ENCODE results near the gene ST7. TPM values are rescaled to one million over a fixed set of nuclear protein-coding genes. Genes with fewer than 3 reads are reported as not detected.

ST7 gene
- total and polyA plus RNA-seq, 2 of the 8 experiments (the other 6 are each of a cell fraction or from before 2014, with no cell fraction given): 16.3 to 18.0 TPM

DNA sequence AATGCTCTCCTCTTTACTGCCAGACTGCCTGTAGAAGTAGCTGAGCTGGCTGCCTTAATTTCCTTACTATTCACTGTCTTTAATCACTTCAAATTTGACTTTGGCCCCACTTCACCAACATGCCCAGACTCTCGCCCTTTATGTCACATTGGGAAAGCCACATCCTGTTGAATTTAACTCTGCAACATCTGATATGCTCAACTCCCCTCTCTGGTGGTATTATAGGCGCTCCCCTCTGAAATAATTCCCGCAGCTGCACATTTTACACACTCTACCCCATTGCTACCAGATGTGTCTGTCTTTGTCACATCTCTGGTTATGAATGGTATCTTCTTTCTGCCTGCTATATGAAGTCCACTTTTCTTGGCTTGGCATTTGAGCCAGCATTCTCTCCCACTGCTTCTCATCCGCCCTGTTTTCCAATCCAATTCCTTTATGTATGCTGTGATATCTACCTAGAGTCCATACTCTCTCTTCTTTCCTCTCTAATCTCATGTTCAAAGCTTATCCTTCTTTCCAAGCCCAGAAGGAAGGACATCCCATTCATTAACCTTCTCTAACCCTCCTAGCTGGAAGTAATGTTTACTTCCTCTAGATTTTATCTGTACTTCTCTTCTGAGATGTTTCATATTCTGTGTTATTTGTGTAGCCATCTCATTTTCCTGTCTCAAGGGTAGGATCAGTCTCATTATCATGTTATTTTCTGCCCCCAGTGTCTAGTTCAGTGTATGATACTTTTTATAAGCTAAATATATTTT lies 134.5 kb downstream of the ST7 start:
- Histone ChIP-seq H4K20me1 (replicated peaks in 1 of 2; ENCODE audit: control insufficient read depth in 1 of 2, insufficient read depth in 2 of 2, low read length in 2 of 2) (peaks cover 0 to 1% of the 10 kb centered on the region in 2 experiments), H3K36me3 (ENCODE audit: control insufficient read depth in 2 of 4, insufficient read depth in 4 of 4, low read length in 3 of 4) (no peaks in the 10 kb centered on the region), H3K79me1 (ENCODE audit: low read depth, low read length) (no peaks in the 10 kb centered on the region; the same call in 1 of the 2 replicates), H2AK5ac (ENCODE audit: low read depth, low read length) (no peak overlapping the region), H2BK5ac (ENCODE audit: low read depth, low read length) (no peak overlapping the region), H3K4ac (replicated peaks; ENCODE audit: insufficient read length, low read depth, low read length) (peak overlapping the region; percentile 32), H3K79me2 (ENCODE audit: control insufficient read depth in 1 of 2, insufficient read depth in 2 of 2, low read length in 2 of 2) (no peaks in the 10 kb centered on the region; a peak in 1 of 4 replicates), H2BK120ac (replicated peaks; ENCODE audit: low read depth, low read length) (no peak overlapping the region), H3K23ac (ENCODE audit: insufficient read length) (no peak overlapping the region), H3K23me2 (ENCODE audit: low read depth, low read length) (no peaks in the 10 kb centered on the region), H3K14ac (ENCODE audit: insufficient read length) (no peak overlapping the region), H3K56ac (replicated peaks; ENCODE audit: insufficient read length, low read depth, low read length) (no peak overlapping the region), H2BK20ac (ENCODE audit: low read length) (no peak overlapping the region), H3K4me2 (ENCODE audit: insufficient read depth in 1 of 2, low read depth in 2 of 2, low read length in 2 of 2) (no peak overlapping the region), H3K9me3 (ENCODE audit: insufficient read depth in 2 of 2, low read depth in 1 of 2, low read length in 1 of 2) (no peaks in the 10 kb centered on the region), H2BK12ac (ENCODE audit: low read depth, low read length) (no peak overlapping the region), H3K4me3 (ENCODE audit: extremely low read depth in 1 of 4, insufficient read depth in 2 of 4, low read depth in 3 of 4, low read length in 4 of 4) (no peak overlapping the region), H4K5ac (ENCODE audit: insufficient read length, low read depth, low read length) (no peak overlapping the region), H2BK15ac (ENCODE audit: low read length) (no peak overlapping the region), H3K27ac (ENCODE audit: low read depth, low read length) (no peak overlapping the region), H3K18ac (ENCODE audit: extremely low read depth, low read length) (no peak overlapping the region), H3K27me3 (replicated peaks in 1 of 4; ENCODE audit: control insufficient read depth in 3 of 4, extremely low read depth in 1 of 4, insufficient read depth in 3 of 4, low read length in 3 of 4) (no peaks in the 10 kb centered on the region), H2AFZ (ENCODE audit: low read length) (no peak overlapping the region), H4K91ac (replicated peaks; ENCODE audit: insufficient read length, low read length) (no peak overlapping the region), H4K8ac (ENCODE audit: extremely low read depth, insufficient read depth, low read length) (no peak overlapping the region), H3K4me1 (replicated peaks in 1 of 4; ENCODE audit: control insufficient read depth in 3 of 4, insufficient read depth in 4 of 4, low read length in 3 of 4) (no peaks in the 10 kb centered on the region), H3K9ac (replicated peaks in 1 of 4; ENCODE audit: extremely low read depth in 1 of 4, low read depth in 3 of 4, low read length in 3 of 4) (no peak overlapping the region)
- DNase-seq (ENCODE audit: low read depth in 1 of 2, low spot score in 2 of 2): no peak
- ChIA-PET CTCF (ENCODE audit: partially characterized antibody) (interaction anchor here (1.1 to 1.8 kb wide), 3 partner anchors 12 to 32 kb away, joined by 3 to 5 read pairs (median 3); no protein-coding TSS in a partner anchor), POLR2A (ENCODE audit: partially characterized antibody) (interaction anchor here (0.9 to 1.0 kb wide), 2 partner anchors 11 to 17 kb away, joined by 3 to 5 read pairs; no protein-coding TSS in a partner anchor)
- FAIRE-seq: no peak
- 84% methylated on average over 4 of the region's 4 CpGs; no CpG with 5 or more reads in 1 of the 2 experiments for WGBS, 2 experiments (ENCODE audit: extremely low coverage in 1 of 2, insufficient coverage in 1 of 2, insufficient read length in 1 of 2, insufficient replicate concordance in 2 of 2, low coverage in 1 of 2, low lambda C conversion rate in 2 of 2, missing lambda C conversion rate in 1 of 2)
- no peak for TF ChIP-seq CBX8 (IDR thresholded peaks at IDR 0.05; ENCODE audit: borderline replicate concordance, low read depth, low read length)
- TF ChIP-seq JUND (IDR thresholded peaks at IDR 0.05; ENCODE audit: low read length): no peak
- TF ChIP-seq POU5F1 (IDR thresholded peaks at IDR 0.05; ENCODE audit: low read depth, low read length): no peak
- no peak for TF ChIP-seq CEBPB (IDR thresholded peaks at IDR 0.05; ENCODE audit: low read depth, low read length)
- TF ChIP-seq KDM4A (IDR thresholded peaks at IDR 0.05; ENCODE audit: low read depth, low read length, severe bottlenecking): no peak
- no peak for TF ChIP-seq CBX5 (IDR thresholded peaks at IDR 0.05; ENCODE audit: low read depth, low read length)
- TF ChIP-seq ASH2L (IDR thresholded peaks at IDR 0.05; ENCODE audit: low read length): no peak
- no peak for TF ChIP-seq POLR2A (IDR thresholded peaks at IDR 0.05; ENCODE audit: control extremely low read depth in 1 of 2, low read depth in 2 of 2, low read length in 2 of 2)
- TF ChIP-seq RAD21 (IDR thresholded peaks at IDR 0.05 in 1 of 2, conservative IDR thresholded peaks at IDR 0.05 in 1 of 2; ENCODE audit: low read depth in 2 of 2, low read length in 2 of 2): no peak
- no peak for TF ChIP-seq E2F6 (IDR thresholded peaks at IDR 0.05)

All from H1 (cell line).